Stimulated activated CD8-positive, alpha-beta memory T cell treated with anti-CD3 and anti-CD28 coated beads, Interleukin-4, amount 100 ng/mL, for 4 hours (primary cell): ENCODE data around the gene MRTFB.
"Not testable (repeated sequence)": the region's sequence is repeated elsewhere in the genome, so short reads cannot be mapped to it uniquely, and the experiment has no call there.

ENCODE experiments used
- DNase-seq, 2 donors: peaks; one replicate each; pipeline ENCODE4 v3.0.0-alpha.2; 2020; ENCODE audit warnings: low read depth in 2 of 2, low spot score in 1 of 2

The MRTFB gene

DNA sequence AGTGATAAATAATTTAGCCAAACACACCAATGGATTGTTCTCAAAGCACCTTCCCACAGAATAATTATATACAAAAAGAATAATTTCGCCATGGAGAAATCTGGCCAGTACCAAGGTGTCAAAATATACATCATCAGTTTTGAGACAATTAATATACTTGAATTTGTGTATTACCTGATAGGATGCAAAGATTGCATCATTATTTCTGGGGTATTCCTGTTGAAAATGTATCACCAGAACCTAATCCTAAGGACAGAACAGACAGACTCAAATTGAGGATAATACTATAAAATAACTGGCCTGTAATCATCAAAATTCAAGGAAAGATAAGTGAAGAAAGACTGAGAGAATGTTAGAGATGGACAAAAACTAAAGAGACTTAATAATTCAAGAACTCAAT lies 111.9 kb downstream of the MRTFB start:
- DNase-seq = no peak

DNA sequence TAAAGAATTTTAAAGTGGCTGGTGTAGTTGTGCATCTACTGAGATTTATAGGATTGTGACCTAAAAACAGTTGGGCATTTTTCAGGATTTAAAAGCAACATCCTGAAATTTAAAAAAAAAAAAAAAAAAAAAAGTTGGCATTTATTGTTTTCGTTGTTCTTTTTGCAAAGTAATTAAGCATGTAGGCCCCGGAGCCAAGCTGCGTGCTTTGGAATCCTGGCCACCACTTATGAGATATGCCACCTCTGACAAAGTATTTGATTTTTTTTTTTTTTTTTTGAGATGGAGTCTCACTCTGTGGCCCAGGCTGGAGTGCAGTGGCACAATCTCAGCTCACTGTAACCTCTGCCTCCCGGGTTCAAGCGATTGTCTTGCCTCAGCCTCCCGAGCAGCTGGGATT lies 112.8 kb downstream of the MRTFB start:
- not testable (repeated sequence) for DNase-seq

DNA sequence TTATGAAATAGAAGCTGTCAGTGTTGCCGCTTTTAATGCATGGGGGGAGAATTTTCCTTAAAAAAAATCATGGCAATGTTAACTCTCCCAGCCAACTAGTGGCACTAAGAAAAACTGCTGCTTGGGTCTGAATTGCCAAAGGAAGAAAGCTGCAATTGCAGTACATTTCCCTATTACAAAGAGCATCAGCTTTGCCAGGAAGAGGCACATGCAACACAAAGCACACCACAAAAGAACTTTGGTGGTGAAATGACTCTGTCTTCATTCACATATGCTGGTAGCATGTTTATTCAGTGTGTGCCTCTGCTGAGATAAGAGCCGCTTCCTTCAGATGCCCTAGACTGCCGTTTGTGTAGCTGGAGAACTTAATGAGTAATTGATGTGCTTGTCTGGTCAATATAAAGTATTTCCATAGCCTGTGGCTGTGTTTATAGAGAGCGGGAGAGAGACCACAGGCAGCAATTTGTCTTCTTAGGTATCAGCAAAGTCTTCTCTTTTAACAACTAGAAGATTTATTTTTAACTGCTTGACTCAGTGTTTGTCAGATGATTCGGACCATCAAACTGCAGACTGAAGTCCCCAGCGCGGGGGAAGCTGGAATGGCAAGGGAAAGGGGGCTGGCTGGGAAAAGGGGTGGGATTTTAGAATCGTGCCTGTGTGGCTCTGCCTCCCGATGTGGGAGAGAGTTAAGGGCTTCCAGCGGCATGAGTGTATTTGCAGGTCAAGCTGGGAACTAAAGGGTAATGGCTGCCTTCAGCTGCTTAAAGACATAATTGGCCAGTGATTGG lies 115.1 kb downstream of the MRTFB start:
- DNase-seq = no peak

DNA sequence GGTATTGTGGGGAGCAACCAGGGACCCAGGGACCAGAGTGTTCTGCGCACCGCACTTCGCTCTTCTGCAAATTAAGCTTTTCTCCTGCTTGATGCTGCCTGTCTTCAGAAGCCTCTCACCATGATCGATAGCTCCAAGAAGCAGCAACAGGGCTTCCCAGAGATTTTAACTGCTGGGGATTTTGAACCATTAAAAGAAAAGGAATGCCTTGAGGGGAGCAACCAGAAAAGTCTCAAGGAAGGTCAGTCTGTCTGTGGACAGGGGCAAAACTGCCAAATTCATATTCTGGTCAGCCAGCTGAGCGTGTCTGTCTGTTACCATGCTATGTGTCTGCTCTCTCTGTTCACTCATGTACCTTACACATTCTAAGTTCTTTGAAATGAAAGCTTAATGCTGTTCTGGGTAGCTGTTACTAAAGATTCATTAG lies 115.7 kb downstream of the MRTFB start:
- no peak for DNase-seq

DNA sequence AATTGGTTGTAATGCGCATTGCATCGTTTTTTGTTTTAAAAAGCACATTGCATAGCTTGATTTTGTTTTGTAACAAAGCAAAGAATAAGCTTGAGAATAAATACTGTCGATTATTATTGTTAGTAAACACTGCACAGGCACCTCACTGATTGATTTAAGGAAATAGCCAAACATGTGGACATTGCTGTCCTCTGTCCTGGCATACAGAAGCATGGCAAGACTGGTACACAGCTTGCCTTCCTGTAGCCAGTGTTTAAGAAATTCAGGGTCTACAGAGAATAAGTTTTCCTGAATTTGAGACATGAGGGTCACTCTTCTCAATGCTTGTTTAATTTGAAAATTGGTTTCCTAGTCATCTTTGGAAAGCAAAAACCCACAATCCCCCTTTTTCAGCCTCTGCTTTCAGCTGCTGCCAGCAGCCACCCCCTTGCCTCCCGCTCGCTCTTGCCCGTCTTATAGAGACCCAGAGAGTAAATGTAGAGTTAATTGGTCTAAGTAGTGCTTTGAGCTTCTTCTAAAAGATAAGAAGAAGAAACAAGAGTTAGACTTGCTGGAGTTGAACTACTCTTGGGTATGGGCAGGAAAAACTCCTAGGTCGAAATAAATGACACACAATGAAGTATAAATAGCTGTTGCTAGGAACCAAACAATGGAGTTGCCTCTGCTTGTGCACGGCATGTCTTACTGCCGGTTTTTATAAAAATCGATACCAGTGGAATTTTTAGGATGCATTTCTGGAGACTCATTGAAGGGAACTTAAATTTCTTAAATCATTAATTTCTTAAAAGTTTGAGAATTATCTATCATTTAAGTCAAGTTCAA lies 116.6 kb downstream of the MRTFB start:
- DNase-seq = no peak

DNA sequence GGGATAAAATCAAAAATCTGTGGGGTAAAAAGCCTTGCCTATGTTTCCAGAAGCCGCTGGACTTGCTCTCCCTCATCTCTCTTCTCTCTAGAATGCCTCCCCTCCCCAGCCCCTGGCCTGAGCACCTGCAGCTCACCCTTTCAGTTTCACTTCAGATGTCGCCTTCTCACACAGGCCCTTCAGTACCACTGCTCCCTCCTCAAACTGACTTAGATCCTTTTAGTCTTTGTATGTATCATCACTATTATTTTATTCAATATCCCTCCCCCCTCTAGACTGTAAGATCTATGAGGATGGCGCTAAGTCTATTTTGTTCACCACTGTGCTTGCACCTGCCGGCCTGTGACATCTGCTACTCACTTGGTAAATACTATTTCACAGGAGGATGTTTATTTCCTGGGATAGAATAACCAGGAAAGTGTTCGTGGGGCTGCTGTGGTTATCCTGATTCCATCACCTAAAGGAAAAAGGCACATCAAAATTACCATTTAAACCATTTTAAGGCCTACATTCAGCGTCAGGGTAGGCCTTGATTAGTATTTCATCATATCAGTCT lies 122.3 kb downstream of the MRTFB start:
- no peak for DNase-seq

DNA sequence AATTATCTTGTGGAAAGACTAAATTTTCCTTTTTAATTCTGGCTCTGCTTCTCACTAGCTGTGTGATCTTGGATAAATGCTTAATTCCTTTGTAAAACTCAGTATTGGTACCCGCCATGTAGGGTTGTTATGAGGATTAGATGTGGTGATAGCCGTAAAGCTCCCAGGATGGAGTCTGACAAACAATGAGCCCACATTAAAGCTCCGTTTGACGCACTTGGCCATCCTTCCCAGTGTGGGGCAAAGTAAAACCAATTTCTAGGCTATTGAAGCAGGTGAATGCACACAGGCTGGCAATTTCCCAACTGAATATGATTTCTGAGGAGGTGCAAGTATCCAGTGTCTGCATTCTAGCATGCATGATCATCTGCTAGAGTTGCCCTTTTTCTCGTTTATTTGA lies 123.6 kb downstream of the MRTFB start:
- DNase-seq = no peak

DNA sequence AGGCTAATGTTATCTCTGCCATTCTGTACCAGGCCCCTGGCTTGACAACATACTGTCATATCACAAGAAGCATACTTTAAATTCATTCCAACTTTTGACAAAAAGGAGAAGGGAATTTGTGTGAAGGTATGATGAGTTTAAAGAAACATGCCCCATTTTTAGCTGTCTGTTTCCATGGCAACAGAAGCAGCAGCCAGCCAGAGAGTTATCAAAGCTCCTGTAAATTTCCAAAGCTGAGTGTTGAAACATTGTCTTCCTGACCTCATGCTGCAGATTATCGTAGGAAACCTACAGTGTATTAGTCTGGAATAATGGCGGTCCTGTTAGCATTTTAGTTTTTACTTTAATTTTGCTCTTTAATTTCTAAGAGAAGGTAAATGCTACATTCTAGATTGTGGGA lies 124.9 kb downstream of the MRTFB start:
- no peak for DNase-seq

DNA sequence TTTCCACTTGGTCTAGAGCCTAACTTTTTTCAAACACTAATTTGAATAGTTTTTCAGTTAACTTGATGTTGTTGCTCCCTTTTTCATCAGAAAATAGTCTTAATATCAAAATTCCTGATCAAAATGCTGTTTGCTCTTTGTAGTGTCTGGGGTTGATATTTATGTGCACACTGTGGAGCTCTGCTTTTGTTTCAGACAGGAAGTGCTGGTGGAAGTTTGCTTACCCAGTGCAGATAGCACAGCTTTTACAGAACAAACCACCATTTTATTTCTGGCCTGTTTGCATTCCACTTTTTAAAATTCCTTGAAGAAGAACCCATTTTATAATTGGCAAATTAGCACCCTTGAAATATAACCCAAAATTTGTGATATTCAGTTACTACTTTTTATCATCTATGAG lies 125.4 kb downstream of the MRTFB start:
- DNase-seq = no peak

DNA sequence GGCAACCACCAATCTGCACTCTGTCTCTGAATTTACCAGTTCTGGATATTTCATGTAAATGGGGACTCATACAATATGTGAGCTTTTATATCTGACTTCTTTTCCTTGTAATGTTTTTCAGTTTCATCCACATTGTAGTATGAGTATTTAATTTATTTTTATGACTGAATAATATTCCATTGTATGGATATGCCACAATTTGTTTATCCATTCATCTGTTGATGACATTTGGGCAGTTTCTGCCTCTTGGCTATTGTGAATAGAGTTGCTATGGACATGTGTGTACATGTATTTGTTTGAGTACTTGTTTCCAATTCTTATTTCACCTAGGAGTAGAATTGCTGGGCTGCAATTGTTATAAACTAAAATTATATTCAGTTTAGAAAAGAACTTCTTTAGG lies 126.9 kb downstream of the MRTFB start:
- no peak for DNase-seq

DNA sequence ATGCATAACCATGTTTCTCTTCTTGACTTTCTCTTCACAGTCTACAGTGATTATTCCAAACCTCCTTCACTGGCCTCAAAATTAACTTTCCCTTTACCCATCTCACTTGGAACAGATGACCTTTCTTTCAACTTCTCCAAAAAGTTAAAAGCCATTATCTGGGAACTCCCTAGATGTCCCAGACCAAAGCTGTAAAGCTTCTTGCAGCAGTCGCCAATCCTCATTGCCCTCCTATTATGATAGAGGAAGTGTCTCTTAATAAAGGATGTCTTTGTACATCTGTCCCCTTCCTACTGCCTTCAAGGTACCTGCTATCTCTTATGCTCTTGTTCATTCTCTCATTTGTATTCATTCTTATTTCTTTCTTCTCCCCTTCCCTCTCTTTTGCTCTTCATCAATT lies 127.5 kb downstream of the MRTFB start:
- no peak for DNase-seq

DNA sequence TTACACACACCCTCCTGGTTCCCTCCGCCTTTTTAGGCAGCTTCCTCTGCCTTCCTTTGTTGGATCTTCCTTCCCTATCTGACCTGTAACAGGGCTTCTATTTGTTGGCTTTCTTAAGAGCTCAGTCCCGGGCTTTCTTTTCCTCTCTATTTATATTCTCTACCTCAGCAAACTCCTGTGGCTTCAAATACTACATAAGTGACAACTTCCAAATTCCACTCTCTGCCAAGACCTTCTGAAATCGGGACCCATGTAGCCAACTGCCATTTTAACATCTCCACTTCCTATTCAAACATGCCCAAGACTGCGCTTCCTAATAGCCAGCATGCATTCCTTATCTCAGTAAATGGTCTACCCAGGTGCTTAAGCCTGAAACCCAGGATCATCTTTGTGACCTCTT lies 128.1 kb downstream of the MRTFB start:
- no peak for DNase-seq

DNA sequence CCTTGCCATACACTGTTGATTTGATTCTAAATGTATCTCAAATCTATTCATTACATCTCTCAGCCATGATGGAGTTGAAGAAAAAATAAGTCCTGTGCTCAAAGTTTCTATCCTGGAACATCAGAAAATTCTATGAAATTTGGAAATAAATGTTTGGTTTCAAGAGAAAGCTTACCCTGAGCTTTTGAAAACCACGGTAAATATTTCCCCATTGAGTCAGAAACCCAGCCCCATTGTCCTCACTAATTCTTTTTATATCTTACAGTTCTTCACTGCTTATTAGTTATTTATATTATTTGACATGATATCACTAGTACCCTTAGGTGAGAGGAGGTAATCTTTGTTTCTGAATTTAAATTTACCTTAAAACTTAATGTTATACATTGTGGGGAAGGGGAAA lies 128.5 kb downstream of the MRTFB start:
- no peak for DNase-seq

DNA sequence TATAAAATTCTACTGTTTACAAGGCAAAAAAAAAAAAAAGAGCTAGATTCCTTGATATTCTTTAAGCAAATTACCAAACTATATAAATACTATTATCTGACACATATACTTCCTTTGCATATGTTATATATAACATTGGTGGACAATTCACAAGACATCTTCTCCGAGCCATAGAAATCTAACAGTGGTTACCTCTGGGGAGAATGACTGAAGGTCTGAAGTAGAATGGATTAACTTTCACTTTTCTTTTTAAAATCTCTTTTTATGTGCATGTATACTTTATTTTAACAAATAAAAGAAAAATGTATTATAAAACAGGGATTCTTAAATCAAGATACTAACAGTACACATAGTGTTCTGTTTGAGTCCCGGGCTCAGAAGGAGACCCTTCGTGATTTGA lies 131.0 kb downstream of the MRTFB start:
- no peak for DNase-seq

DNA sequence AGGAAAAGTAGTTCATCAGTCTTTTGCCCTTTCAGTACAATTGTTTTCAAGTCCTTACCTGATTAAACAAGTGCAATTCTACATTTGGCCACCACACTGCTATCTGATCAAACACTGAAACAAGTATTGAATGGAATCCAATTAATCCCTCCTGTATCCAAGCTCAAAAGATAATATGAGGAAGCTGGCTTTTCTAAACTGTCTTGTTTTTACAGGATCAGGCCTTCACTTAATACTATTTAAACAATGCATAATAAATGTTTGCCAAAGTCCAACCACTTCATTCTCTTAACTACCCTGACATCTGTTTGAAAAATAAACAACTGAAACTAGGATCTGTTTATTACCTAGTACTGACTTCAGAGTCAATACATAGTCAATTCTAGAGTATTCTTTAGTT lies 131.6 kb downstream of the MRTFB start:
- DNase-seq = no peak

DNA sequence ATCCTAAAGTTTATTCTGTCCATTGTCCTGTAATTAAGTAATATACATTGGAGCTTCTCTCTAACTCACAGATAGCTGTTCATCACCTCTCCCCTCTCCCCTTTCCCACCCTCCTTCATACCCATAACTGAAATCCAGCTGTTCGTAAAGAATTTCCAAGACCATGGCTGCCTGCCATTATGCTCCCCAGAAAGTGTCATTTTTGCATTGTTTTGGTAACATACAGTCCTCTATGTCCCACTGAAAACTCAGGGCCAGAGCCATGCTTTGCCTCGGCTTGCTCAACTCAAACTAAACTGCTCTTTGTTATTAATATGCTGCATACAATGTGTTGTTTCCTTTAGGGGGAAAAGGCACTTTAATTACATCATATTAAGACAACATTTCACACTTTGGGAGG lies 132.0 kb downstream of the MRTFB start:
- no peak for DNase-seq

DNA sequence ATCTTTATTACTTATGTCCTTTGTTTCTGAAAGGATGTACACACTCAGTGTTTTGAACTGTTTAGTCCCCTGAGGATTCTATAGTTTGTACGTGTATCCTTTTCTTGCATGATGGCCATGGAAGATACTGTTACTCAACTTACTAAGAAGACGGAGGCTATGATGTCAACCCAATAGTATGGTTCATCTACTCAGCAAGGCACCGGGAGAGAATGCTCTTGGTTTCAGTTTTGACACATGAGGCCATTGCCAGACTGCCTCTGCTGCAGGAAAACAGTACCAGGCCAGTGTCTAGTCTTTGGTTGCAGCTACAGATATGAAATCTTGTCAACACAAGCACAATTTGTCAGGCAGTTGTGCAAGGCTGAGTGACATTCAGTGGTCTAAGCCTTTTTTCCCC lies 134.5 kb downstream of the MRTFB start:
- no peak for DNase-seq

DNA sequence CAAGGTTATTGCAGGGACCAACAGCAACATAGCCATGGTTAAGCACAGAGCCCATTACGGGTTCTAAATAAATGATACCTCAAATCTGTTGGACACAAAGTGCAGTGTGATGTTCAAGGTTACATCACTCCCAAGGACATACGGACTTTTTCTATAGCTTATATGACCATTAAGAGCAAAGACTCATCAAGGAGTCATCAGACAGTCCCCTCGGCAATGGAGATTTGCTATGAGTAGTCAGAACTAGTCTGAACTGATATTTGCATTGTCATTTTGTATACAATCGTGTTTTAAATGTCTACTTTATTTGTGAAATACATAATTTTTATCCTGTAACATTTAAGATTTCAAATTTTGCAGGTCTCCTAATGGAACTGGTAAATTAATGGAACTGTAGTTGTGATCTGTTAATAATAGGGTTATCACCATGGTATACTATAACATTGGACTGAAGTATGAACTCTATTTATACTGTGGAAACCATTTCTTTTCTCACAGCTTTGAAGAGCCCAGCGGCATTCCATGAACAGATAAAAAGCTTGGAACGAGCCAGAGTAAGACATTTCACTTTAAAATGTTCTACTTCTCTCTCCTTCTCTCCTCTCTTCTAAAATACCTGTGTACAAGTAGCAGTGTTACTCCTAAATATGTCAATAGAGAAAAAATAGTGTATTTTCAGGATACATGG lies 140.9 kb downstream of the MRTFB start:
- DNase-seq = no peak

DNA sequence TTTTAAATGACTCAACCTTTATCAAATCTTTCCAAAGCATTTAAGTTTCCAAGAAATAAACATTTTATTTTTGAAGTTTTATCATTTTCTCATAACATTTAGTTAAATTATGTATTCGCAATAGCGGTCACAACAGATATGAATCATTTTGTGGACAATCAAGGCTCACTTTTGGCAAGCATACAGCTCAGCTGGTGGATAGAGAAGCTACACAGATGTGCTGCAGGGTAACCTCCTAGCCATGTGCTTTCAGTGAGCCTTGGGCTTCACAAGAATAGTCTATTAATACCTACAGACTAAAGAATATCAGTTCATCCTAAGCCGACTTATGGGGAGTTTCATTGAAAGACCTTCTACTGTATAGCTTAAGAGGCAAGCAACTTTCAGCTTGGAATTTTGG lies 144.8 kb downstream of the MRTFB start:
- no peak for DNase-seq

DNA sequence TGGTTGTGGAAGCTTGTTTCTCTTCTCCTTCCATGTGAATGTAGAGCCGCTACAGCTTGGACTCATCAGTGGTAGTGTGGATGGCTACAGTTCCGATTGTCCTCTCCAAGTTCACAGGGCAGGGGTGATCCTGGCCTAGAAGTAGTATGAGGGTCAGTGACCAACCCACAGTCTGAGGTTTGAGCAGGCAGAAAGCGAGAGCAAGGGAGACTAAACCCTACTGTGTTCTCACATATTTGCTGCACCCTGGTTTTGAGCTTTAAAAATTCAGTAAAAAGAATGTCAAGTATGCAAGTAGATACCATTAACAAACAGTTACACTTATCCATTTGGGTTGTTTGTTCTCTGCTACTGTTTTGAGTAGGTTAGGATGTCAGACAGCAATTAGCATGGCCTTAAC lies 148.9 kb downstream of the MRTFB start:
- DNase-seq = no peak

DNA sequence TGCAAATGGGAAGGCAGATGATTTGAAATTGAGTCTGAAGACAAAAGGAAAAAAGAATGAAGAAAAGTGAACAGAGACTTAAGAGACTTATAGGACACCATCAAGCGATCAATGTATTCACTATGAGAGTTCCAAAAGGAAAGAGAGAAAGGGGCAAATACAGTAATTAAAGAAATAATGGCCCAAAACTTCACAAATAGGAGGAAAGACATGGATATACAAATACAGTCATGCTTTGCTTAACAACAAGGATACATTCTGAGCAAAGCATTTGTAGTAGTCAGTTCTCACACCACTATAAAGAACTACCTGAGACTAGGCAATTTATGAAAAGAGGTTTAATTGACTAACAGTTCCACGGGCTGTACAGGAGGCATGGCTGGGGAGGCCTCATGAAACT lies 152.5 kb downstream of the MRTFB start:
- no peak for DNase-seq

DNA sequence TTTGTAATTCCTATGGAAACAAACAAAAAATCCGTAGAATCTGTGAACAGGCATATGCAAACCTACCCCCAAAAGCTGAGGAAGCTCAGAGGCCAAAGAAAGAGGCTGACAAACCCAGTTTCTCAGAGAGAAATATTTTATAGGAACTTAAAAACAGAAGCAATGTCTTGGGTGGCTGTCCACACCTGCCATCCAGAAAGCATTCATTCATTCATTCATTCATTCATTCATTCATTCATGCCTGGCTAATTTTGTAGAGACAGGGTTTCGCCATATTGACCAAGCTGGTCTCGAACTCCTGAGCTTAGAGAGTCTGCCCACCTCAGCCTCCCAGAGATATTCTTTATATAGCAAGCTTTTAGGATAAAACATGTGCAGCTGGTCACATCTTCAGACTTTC lies 154.3 kb downstream of the MRTFB start:
- no peak for DNase-seq
